SK-N-SH (cell line): ENCODE results near the gene GRIN2A.

ENCODE experiments used
- CHD2 ChIP-seq: fragments of 150-350 bp; IDR thresholded peaks from 2 replicates; pipeline ENCODE4 v1.6.1; 2018; ENCODE audit warnings: low read length; ENCODE audit not compliant: partially characterized antibody
- CTCF ChIP-seq: fragments of 200-600 bp; sonication (generic); IDR thresholded peaks from 2 replicates; pipeline ENCODE4 v1.6.1; 2017; ENCODE audit warnings: antibody characterized with exemption, mild to moderate bottlenecking, moderate library complexity
- ELF1 ChIP-seq: IDR thresholded peaks from 2 replicates; pipeline ENCODE4 v1.4.0; 2012
- JUND ChIP-seq: IDR thresholded peaks from 2 replicates; pipeline ENCODE4 v1.4.0; 2012
- NFIC ChIP-seq: IDR thresholded peaks from 2 replicates; pipeline ENCODE4 v1.4.0; 2012; ENCODE audit warnings: borderline replicate concordance
- POLR2AphosphoS5 ChIP-seq: IDR thresholded peaks from 2 replicates; pipeline ENCODE4 v1.6.1; 2012; ENCODE audit warnings: low read depth, low read length
- RFX5 ChIP-seq: IDR thresholded peaks from 2 replicates; pipeline ENCODE4 v1.6.1; 2012; ENCODE audit warnings: mild to moderate bottlenecking, improper control_type of control experiment, low read length
- SIN3A ChIP-seq: IDR thresholded peaks from 2 replicates; pipeline ENCODE4 v1.6.1; 2012; ENCODE audit warnings: low read depth, mild to moderate bottlenecking, low read length, moderate library complexity, borderline replicate concordance
- SMC3 ChIP-seq: IDR thresholded peaks from 2 replicates; pipeline ENCODE4 v1.6.1; 2012; ENCODE audit warnings: low read depth, low read length, improper control_type of control experiment
- TAF1 ChIP-seq: IDR thresholded peaks from 2 replicates; pipeline ENCODE4 v1.6.1; 2012; ENCODE audit warnings: low read depth, mild to moderate bottlenecking, low read length, moderate library complexity, borderline replicate concordance
- YY1 ChIP-seq: IDR thresholded peaks from 2 replicates; pipeline ENCODE4 v1.4.0; 2012; ENCODE audit warnings: low read depth, mild to moderate bottlenecking
- TF ChIP-seq, protein P1 (sequence below): IDR thresholded peaks from 2 replicates; pipeline ENCODE4 v1.4.0; 2012; ENCODE audit warnings: low read depth

GRCh38 chr16:10126686-10127085 lies 55.5 kb downstream of the GRIN2A start:
- TF ChIP-seq CTCF, result no peak
- TF ChIP-seq, protein P1, sequence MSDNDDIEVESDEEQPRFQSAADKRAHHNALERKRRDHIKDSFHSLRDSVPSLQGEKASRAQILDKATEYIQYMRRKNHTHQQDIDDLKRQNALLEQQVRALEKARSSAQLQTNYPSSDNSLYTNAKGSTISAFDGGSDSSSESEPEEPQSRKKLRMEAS, result no peak
- TF ChIP-seq ELF1, result no peak
- no peak for TF ChIP-seq POLR2AphosphoS5
- TF ChIP-seq NFIC, result no peak
- TF ChIP-seq RFX5, result no peak
- no peak for TF ChIP-seq TAF1
- TF ChIP-seq JUND, result no peak
- no peak for TF ChIP-seq SMC3
- no peak for TF ChIP-seq SIN3A
- TF ChIP-seq YY1, result no peak
- no peak for TF ChIP-seq CHD2
